Activated CD4-positive, alpha-beta T cell treated with anti-CD3 and anti-CD28 coated beads, Interleukin-2, amount 50 U/mL, for 1 hour (primary cell): ENCODE measurements around the gene UNC5B.
"Not testable (repeated sequence)": the region's sequence is repeated elsewhere in the genome, so short reads cannot be mapped to it uniquely, and the experiment has no call there.

Experiments
- DNase-seq: peaks from one replicate; pipeline ENCODE4 v3.0.0-alpha.2; 2020

The UNC5B gene

GRCh38 chr10:71285986-71286385 is 73.6 kb downstream of the UNC5B start:
- no peak for DNase-seq

GRCh38 chr10:71286521-71287294 is 74.3 kb downstream of the UNC5B start:
- no peak for DNase-seq

- DNase-seq = no peak
These were observed 75.1 kb downstream of the UNC5B start for GRCh38 chr10:71287456-71287855.

GRCh38 chr10:71288461-71288860 is 76.1 kb downstream of the UNC5B start:
- DNase-seq = no peak

GRCh38 chr10:71289421-71290130 is 77.2 kb downstream of the UNC5B start:
- DNase-seq = no peak

- no peak for DNase-seq
These were observed 78.0 kb downstream of the UNC5B start for GRCh38 chr10:71290331-71290730.

GRCh38 chr10:71290806-71291527 is 78.6 kb downstream of the UNC5B start:
- no peak for DNase-seq

- DNase-seq = no peak
These were observed 79.1 kb downstream of the UNC5B start for GRCh38 chr10:71291528-71291900.

- no peak for DNase-seq
These were observed 80.5 kb downstream of the UNC5B start for GRCh38 chr10:71292624-71293445.

GRCh38 chr10:71293446-71294084 is 81.2 kb downstream of the UNC5B start:
- no peak for DNase-seq

GRCh38 chr10:71294091-71294561 is 81.8 kb downstream of the UNC5B start:
- DNase-seq = no peak

- DNase-seq = no peak
These were observed 82.5 kb downstream of the UNC5B start for GRCh38 chr10:71294856-71295255.

- DNase-seq = no peak
These were observed 83.3 kb downstream of the UNC5B start for GRCh38 chr10:71295641-71296040.

GRCh38 chr10:71296086-71296485 is 83.7 kb downstream of the UNC5B start:
- no peak for DNase-seq

GRCh38 chr10:71296811-71297210 is 84.4 kb downstream of the UNC5B start:
- DNase-seq = not testable (repeated sequence)

- no peak for DNase-seq
These were observed 85.0 kb downstream of the UNC5B start for GRCh38 chr10:71297343-71297742.

- no peak for DNase-seq
These were observed 86.9 kb downstream of the UNC5B start for GRCh38 chr10:71299071-71299785.

GRCh38 chr10:71300555-71301370 is 88.4 kb downstream of the UNC5B start:
- no peak for DNase-seq

- DNase-seq = no peak
These were observed 89.1 kb downstream of the UNC5B start for GRCh38 chr10:71301371-71301916.

GRCh38 chr10:71302451-71302850 is 90.1 kb downstream of the UNC5B start:
- DNase-seq = no peak
